Trophoblast cell (in vitro differentiated cells and primary cell): ENCODE results near the gene CPLX4.

Experiments
- DNase-seq, 2 donors: peaks; one replicate each; pipeline ENCODE4 v3.0.0-alpha.2; 2016
- H2AFZ ChIP-seq: 2 replicates; pipeline ENCODE4 v1.6.1; 2013; ENCODE audit warnings: low read length, moderate library complexity, mild to moderate bottlenecking; ENCODE audit not compliant: insufficient read depth, poor library complexity
- H2AK5ac ChIP-seq: 2 replicates; pipeline ENCODE4 v1.6.1; 2013; ENCODE audit warnings: mild to moderate bottlenecking, low read length
- H2BK120ac ChIP-seq: 2 replicates; pipeline ENCODE4 v1.6.1; 2013; ENCODE audit warnings: low read length, mild to moderate bottlenecking, moderate library complexity; ENCODE audit not compliant: insufficient read depth, poor library complexity
- H2BK12ac ChIP-seq: 2 replicates; pipeline ENCODE4 v1.6.1; 2013; ENCODE audit warnings: mild to moderate bottlenecking, low read length, moderate library complexity
- H2BK5ac ChIP-seq: 2 replicates; pipeline ENCODE4 v1.6.1; 2013; ENCODE audit warnings: low read length, low read depth, moderate library complexity, mild to moderate bottlenecking; ENCODE audit not compliant: poor library complexity
- H3K14ac ChIP-seq: 2 replicates; pipeline ENCODE4 v1.6.1; 2013; ENCODE audit warnings: mild to moderate bottlenecking, low read length
- H3K18ac ChIP-seq: 2 replicates; pipeline ENCODE4 v1.6.1; 2013; ENCODE audit warnings: mild to moderate bottlenecking, low read length
- H3K23ac ChIP-seq: 2 replicates; pipeline ENCODE4 v1.6.1; 2013; ENCODE audit warnings: low read length
- H3K27ac ChIP-seq: 2 replicates; pipeline ENCODE4 v1.5.1; 2013; ENCODE audit warnings: low read depth, mild to moderate bottlenecking, inconsistent platforms, low read length, moderate library complexity
- H3K27me3 ChIP-seq: 2 replicates; pipeline ENCODE4 v1.6.1; 2013; ENCODE audit warnings: inconsistent platforms, mild to moderate bottlenecking, low read length, moderate library complexity; ENCODE audit not compliant: insufficient read depth
- H3K36me3 ChIP-seq, 2 experiments: 1 replicate in 1 of 2; 2 replicates in 1 of 2; pipeline ENCODE4 v1.6.1; 2013; ENCODE audit warnings: low read length in 2 of 2, mild to moderate bottlenecking in 2 of 2, moderate library complexity in 1 of 2; ENCODE audit not compliant: insufficient read depth in 2 of 2, control insufficient read depth in 1 of 2
- H3K4ac ChIP-seq: 2 replicates; pipeline ENCODE4 v1.6.1; 2013; ENCODE audit warnings: low read depth, mild to moderate bottlenecking, low read length, moderate library complexity
- H3K4me1 ChIP-seq, 2 experiments: 1 replicate in 1 of 2; 2 replicates in 1 of 2; pipeline ENCODE4 v1.6.1; 2013; ENCODE audit warnings: low read length in 2 of 2, mild to moderate bottlenecking in 2 of 2, moderate library complexity in 1 of 2; ENCODE audit not compliant: insufficient read depth in 2 of 2, control insufficient read depth in 1 of 2
- H3K4me2 ChIP-seq: 2 replicates; pipeline ENCODE4 v1.6.1; 2013; ENCODE audit warnings: inconsistent platforms, mild to moderate bottlenecking, low read length, moderate library complexity
- H3K4me3 ChIP-seq: 2 replicates; pipeline ENCODE4 v1.5.1; 2013; ENCODE audit warnings: mild to moderate bottlenecking, low read depth, low read length, inconsistent platforms
- H3K79me1 ChIP-seq: one replicate; pipeline ENCODE4 v1.6.1; 2013; ENCODE audit warnings: low read length
- H3K79me2 ChIP-seq: 2 replicates; pipeline ENCODE4 v1.6.1; 2013; ENCODE audit warnings: low read length, mild to moderate bottlenecking; ENCODE audit not compliant: control insufficient read depth, insufficient read depth, poor library complexity
- H3K9ac ChIP-seq: 2 replicates; pipeline ENCODE4 v1.6.1; 2013; ENCODE audit warnings: mild to moderate bottlenecking, low read length
- H3K9me3 ChIP-seq: 2 replicates; pipeline ENCODE4 v1.6.1; 2013; ENCODE audit warnings: low read depth, mild to moderate bottlenecking, control low read depth, inconsistent platforms, low read length; ENCODE audit not compliant: insufficient read depth
- H4K12ac ChIP-seq: 2 replicates; pipeline ENCODE4 v1.6.1; 2013; ENCODE audit warnings: low read depth, mild to moderate bottlenecking, low read length, moderate library complexity
- H4K8ac ChIP-seq: 2 replicates; pipeline ENCODE4 v1.6.1; 2013; ENCODE audit warnings: low read depth, mild to moderate bottlenecking, low read length, moderate library complexity
- H4K91ac ChIP-seq: one replicate; pipeline ENCODE4 v1.6.1; 2013; ENCODE audit warnings: low read depth, mild to moderate bottlenecking, low read length, moderate library complexity
- WGBS: extraction: QIAGEN DNeasy Blood & Tissue Kit; methylation state at CpG from one replicate; pipeline ENCODE4 v1.1.7; 2013; ENCODE audit warnings: missing lambda C conversion rate; ENCODE audit not compliant: insufficient read length, insufficient coverage; ENCODE audit errors: extremely low coverage; 5-methylcytosine and 5-hydroxymethylcytosine counted together

CPLX4 gene

DNA sequence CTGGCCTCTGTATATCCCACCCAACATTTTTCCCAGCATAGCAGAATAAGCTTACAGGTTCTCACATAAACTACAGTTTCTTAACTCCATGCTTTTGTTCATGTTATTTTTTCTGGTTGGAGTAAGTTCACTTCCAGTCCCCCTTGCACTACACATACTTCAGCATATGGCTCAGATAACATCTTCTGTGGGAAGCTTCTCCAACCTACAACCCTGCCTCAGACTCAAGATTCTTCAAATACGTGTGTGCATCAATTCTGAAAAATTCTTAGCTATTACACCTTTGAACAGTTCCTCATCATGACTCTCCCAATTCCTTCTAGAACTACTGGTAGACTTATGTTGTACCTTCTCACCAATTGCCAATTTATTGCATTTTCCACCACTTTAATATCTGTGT, 7.5 kb upstream of the CPLX4 start:
- no peak overlapping the region for H4K8ac ChIP-seq
- no peaks in the 10 kb centered on the region for H3K79me2 ChIP-seq
- WGBS, result no CpG with 5 or more reads among the region's 1 CpG
- H3K27me3 ChIP-seq, result no peaks in the 10 kb centered on the region
- no peaks in the 10 kb centered on the region for H3K4me1 ChIP-seq
- no peak overlapping the region for H3K27ac ChIP-seq
- H3K36me3 ChIP-seq, result peaks cover 2 to 9% of the 10 kb centered on the region in 2 experiments
- no peak for DNase-seq
- no peak overlapping the region for H3K4ac ChIP-seq
- no peak overlapping the region for H4K12ac ChIP-seq
- no peak overlapping the region for H3K4me2 ChIP-seq
- no peak overlapping the region for H4K91ac ChIP-seq
- H3K9me3 ChIP-seq, result peaks cover 2% of the 10 kb centered on the region
- H3K23ac ChIP-seq, result no peak overlapping the region
- no peak overlapping the region for H3K9ac ChIP-seq
- H3K4me3 ChIP-seq, result no peak overlapping the region
- no peak overlapping the region for H2AK5ac ChIP-seq
- no peak overlapping the region for H3K14ac ChIP-seq
- no peak overlapping the region for H2BK120ac ChIP-seq
- H3K18ac ChIP-seq, result no peak overlapping the region
- H3K79me1 ChIP-seq, result no peaks in the 10 kb centered on the region
- no peak overlapping the region for H2BK12ac ChIP-seq
- H2BK5ac ChIP-seq, result no peak overlapping the region
- H2AFZ ChIP-seq, result no peak overlapping the region

DNA sequence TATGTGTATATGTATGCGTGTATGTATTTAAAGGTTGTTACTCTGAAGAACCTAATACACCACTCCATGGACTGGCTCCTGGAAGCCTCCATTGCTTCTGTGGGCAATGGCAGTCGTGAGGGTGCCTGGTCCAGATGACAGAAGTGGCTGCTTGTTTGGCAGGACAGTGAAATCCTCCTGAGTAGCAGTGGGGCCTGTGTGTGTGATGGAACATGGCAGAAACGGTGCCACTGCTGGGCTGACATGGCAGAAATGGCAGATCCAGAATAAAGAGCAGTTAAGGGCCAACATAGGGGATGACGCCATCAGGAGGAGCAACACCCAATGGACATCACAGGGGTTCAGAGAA, 6.1 kb upstream of the CPLX4 start:
- no peak overlapping the region for H3K18ac ChIP-seq
- no peak overlapping the region for H4K8ac ChIP-seq
- no peak overlapping the region for H2AK5ac ChIP-seq
- H3K36me3 ChIP-seq, result peaks cover 2 to 7% of the 10 kb centered on the region in 2 experiments
- H3K4ac ChIP-seq, result no peak overlapping the region
- H3K79me1 ChIP-seq, result no peaks in the 10 kb centered on the region
- no peaks in the 10 kb centered on the region for H3K27me3 ChIP-seq
- H2BK12ac ChIP-seq, result no peak overlapping the region
- no peaks in the 10 kb centered on the region for H3K79me2 ChIP-seq
- no peak overlapping the region for H2BK120ac ChIP-seq
- no peak overlapping the region for H3K23ac ChIP-seq
- no peak overlapping the region for H3K14ac ChIP-seq
- no peak overlapping the region for H4K91ac ChIP-seq
- H3K4me3 ChIP-seq, result no peak overlapping the region
- H3K27ac ChIP-seq, result no peak overlapping the region
- H3K4me2 ChIP-seq, result no peak overlapping the region
- H3K9ac ChIP-seq, result peak overlapping the region; percentile 36
- WGBS, result no CpG with 5 or more reads among the region's 4 CpGs
- no peak overlapping the region for H4K12ac ChIP-seq
- DNase-seq, result no peak
- no peak overlapping the region for H2AFZ ChIP-seq
- H3K4me1 ChIP-seq, result no peaks in the 10 kb centered on the region
- H3K9me3 ChIP-seq, result peaks cover 2% of the 10 kb centered on the region
- no peak overlapping the region for H2BK5ac ChIP-seq

DNA sequence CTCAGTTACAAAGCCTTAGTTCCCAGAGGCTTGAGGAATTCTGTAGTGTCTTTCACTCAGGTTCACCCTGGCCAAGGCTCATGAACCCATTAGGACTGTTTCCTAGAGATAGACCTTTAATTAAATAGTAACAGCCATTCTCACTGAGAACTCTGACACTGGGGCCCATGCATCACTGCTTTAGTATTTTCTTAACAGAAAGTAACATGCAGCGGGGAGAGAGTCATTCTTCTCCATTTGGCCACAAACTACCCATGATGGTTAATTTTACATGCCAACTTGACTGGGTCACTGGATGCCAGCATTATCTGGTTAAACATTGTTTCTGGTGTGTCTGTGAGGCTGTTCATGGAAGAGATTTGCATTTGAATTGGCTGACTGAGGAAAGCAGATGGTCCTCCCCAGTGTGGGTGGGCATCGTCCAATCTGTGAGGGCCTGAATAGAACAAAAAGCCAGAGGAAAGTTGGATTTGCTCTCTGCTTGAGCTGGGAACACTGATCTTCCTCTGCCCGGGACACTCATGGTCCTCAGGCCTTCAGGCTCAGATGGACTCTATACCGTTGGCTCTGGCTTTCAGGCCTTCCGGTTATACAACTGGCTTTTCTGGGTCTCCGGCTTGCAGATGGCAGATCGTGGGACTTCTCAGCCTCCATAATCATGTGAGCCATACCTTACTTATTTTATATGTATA, 5.6 kb upstream of the CPLX4 start:
- H2BK120ac ChIP-seq, result no peak overlapping the region
- H2BK12ac ChIP-seq, result no peak overlapping the region
- H4K8ac ChIP-seq, result no peak overlapping the region
- no peaks in the 10 kb centered on the region for H3K79me1 ChIP-seq
- no peak overlapping the region for H4K12ac ChIP-seq
- no peak overlapping the region for H3K4ac ChIP-seq
- H3K9me3 ChIP-seq, result peaks cover 2% of the 10 kb centered on the region
- H3K79me2 ChIP-seq, result no peaks in the 10 kb centered on the region
- H3K18ac ChIP-seq, result no peak overlapping the region
- no peak for DNase-seq
- H3K27me3 ChIP-seq, result no peaks in the 10 kb centered on the region
- H2AK5ac ChIP-seq, result no peak overlapping the region
- no peak overlapping the region for H3K4me2 ChIP-seq
- no CpG with 5 or more reads among the region's 7 CpGs for WGBS
- H3K9ac ChIP-seq, result no peak overlapping the region
- no peaks in the 10 kb centered on the region for H3K4me1 ChIP-seq
- H3K36me3 ChIP-seq, result peaks cover 2 to 7% of the 10 kb centered on the region in 2 experiments
- no peak overlapping the region for H3K27ac ChIP-seq
- H2BK5ac ChIP-seq, result no peak overlapping the region
- H3K4me3 ChIP-seq, result no peak overlapping the region
- H3K14ac ChIP-seq, result no peak overlapping the region
- no peak overlapping the region for H3K23ac ChIP-seq
- no peak overlapping the region for H4K91ac ChIP-seq
- no peak overlapping the region for H2AFZ ChIP-seq

DNA sequence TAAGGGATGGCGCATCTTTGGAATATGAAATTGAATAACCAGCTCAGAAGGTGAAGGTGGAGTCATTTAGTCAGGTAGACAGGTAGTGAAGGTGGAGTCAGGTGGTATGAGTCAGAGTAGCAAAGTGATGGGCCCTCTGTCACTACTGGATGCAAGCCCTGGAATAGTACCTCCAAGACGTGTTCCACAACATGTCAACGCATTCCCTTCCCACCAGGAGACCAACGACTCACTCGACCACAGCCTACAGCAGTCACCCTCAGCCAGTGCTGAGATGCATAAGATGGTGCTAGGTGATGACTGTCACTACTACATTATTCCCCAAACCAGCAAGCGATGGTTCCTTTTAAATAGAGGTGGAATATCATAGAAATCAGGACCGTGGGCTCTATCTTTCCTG, 6.8 kb downstream of the CPLX4 start:
- Histone ChIP-seq H3K36me3 (no peaks in the 10 kb centered on the region), H3K27me3 (no peaks in the 10 kb centered on the region), H3K9ac (no peak overlapping the region), H3K4me2 (no peak overlapping the region), H2BK12ac (no peak overlapping the region), H3K4me1 (peaks cover 0 to 2% of the 10 kb centered on the region in 2 experiments), H3K18ac (no peak overlapping the region), H3K27ac (no peak overlapping the region), H3K14ac (no peak overlapping the region), H3K79me2 (no peaks in the 10 kb centered on the region), H4K8ac (no peak overlapping the region), H2BK120ac (no peak overlapping the region), H4K91ac (no peak overlapping the region), H3K79me1 (no peaks in the 10 kb centered on the region), H3K4me3 (no peak overlapping the region), H3K9me3 (no peaks in the 10 kb centered on the region), H3K4ac (no peak overlapping the region), H2AK5ac (no peak overlapping the region), H2BK5ac (no peak overlapping the region), H2AFZ (no peak overlapping the region), H3K23ac (no peak overlapping the region), H4K12ac (no peak overlapping the region)
- no CpG with 5 or more reads among the region's 7 CpGs for WGBS
- DNase-seq, result no peak
